Fibroblast of lung (primary cell): Measurements from ENCODE around the gene TM4SF5. TPM values are rescaled to one million over a fixed set of nuclear protein-coding genes. Genes with fewer than 3 reads are reported as not detected.
A peak's percentile ranks its signal among the peaks of the same experiment; 100 is the strongest.

Experiments used
- DNase-seq, 2 donors: peaks; one replicate each; pipeline versions ENCODE4 v3.0.0 to v3.0.0-alpha.2; 2010; ENCODE audit warnings: low read depth in 2 of 2
- H2AFZ ChIP-seq: 2 replicates; pipeline ENCODE4 v1.5.1; 2012; ENCODE audit warnings: low read length, control low read depth, inconsistent platforms
- H3K27ac ChIP-seq: 2 replicates; pipeline ENCODE4 v1.5.1; 2011; ENCODE audit warnings: low read length, control low read depth; ENCODE audit not compliant: insufficient read depth
- H3K27me3 ChIP-seq: 2 replicates; pipeline ENCODE4 v1.5.1; 2011; ENCODE audit warnings: mild to moderate bottlenecking, low read length; ENCODE audit not compliant: control insufficient read depth, insufficient read depth
- H3K36me3 ChIP-seq: 2 replicates; pipeline ENCODE4 v1.5.1; 2011; ENCODE audit warnings: low read length; ENCODE audit not compliant: control insufficient read depth, insufficient read depth
- H3K4me1 ChIP-seq: 2 replicates; pipeline ENCODE4 v1.5.1; 2011; ENCODE audit warnings: low read length; ENCODE audit not compliant: control insufficient read depth, insufficient read depth; ENCODE audit errors: extremely low read depth
- H3K4me2 ChIP-seq: 2 replicates; pipeline ENCODE4 v1.5.1; 2011; ENCODE audit warnings: low read length, control low read depth; ENCODE audit not compliant: insufficient read depth; ENCODE audit errors: extremely low read depth
- H3K4me3 ChIP-seq, 4 experiments: fragments of 200-600 bp in 1 of 4; sonication (generic) in 1 of 4; replicated peaks in 1 of 4; 2 replicates each; pipeline ENCODE4 v1.5.1; 2011 to 2016; ENCODE audit warnings: low read length in 4 of 4, low read depth in 3 of 4, mild to moderate bottlenecking in 3 of 4, control low read depth in 2 of 4, inconsistent platforms in 1 of 4, mixed read lengths in 1 of 4; ENCODE audit not compliant: insufficient read depth in 1 of 4; ENCODE audit errors: control extremely low read depth in 1 of 4
- H3K79me2 ChIP-seq: 2 replicates; pipeline ENCODE4 v1.5.1; 2012; ENCODE audit warnings: mild to moderate bottlenecking, low read length, inconsistent platforms; ENCODE audit not compliant: control insufficient read depth, insufficient read depth
- H3K9ac ChIP-seq: 2 replicates; pipeline ENCODE4 v1.5.1; 2011; ENCODE audit warnings: mild to moderate bottlenecking, low read length, control low read depth; ENCODE audit not compliant: insufficient read depth
- H3K9me3 ChIP-seq: 2 replicates; pipeline ENCODE4 v1.5.1; 2012; ENCODE audit warnings: low read depth, low read length; ENCODE audit not compliant: control insufficient read depth, insufficient read depth
- H4K20me1 ChIP-seq: 2 replicates; pipeline ENCODE4 v1.5.1; 2011; ENCODE audit warnings: low read length; ENCODE audit not compliant: control insufficient read depth, insufficient read depth; ENCODE audit errors: extremely low read depth
- CTCF ChIP-seq, 2 donors: IDR thresholded peaks in 1 of 2; conservative IDR thresholded peaks in 1 of 2; 1 replicate in 1 of 2; 2 replicates in 1 of 2; pipeline ENCODE4 v1.5.1; 2011 to 2012; ENCODE audit warnings: low read length in 2 of 2, control low read depth in 1 of 2, inconsistent platforms in 1 of 2, low read depth in 1 of 2, mild to moderate bottlenecking in 1 of 2
- EZH2 ChIP-seq: IDR thresholded peaks from 2 replicates; pipeline ENCODE4 v1.5.1; 2012; ENCODE audit warnings: low read length, control low read depth, mild to moderate bottlenecking; ENCODE audit errors: missing control alignments
- polyA plus RNA-seq, 2 donors: library from polyadenylated mRNA; depleted of rRNA in 1 of 2; stranded (reverse) in 1 of 2; unstranded in 1 of 2; fragments of >200 nt; gene quantifications; 2 replicates each; pipeline ENCODE4 v1.2.1, GENCODE V29; 2011 to 2012; ENCODE audit warnings: missing spikeins in 1 of 2
- total RNA-seq: library from RNA; depleted of rRNA; stranded (reverse); fragments of >200 nt; gene quantifications from 2 replicates; pipeline ENCODE4 v1.2.1, GENCODE V29; 2014

TM4SF5 gene
- total and polyA plus RNA-seq, 2 donors (not counting 1 experiment from before 2014, with no cell fraction given): not detected

DNA sequence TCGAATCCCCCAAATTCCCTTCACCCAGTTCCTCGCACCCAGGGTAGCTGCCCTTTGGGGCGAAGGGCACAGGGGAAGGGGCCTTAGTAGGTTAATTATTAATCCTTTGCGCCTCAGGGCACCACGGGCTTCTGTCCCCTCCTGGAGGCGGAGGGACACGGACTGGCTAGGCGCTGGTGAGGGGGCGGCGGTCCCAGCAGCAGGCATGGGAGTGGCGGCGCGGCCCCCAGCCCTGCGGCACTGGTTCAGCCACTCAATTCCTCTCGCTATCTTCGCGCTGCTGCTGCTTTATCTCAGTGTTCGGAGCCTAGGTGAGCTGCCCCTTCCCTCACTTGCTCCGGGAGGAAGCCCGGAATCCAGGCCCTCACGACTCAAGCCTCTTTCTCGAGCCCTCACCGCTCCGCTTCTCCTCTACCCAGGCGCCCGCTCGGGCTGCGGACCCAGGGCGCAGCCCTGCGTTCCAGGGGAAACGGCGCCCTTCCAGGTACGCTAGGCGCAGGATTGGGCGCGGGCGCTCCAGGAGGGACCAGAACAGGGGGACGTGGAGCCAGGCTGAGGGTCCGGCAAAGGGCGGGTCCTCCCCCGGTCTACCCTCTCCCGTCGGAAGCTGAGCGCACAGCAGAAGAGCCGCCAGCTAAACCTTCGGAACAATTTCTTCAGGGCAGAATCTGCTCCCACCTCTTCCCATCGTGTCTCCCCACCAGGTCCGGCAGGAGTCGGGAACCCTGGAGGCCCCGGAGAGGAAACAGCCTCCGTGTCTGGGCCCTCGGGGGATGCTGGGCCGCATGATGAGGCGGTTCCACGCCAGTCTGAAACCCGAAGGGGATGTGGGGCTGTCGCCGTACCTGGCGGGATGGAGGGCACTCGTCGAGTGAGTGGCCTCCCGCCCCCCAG is 17.4 kb downstream of the TM4SF5 start, which contains the start of gene GLTPD2:
Gene GLTPD2 (plus strand): TSS at position 158 of the 894 bp plus-strand sequence. CDS start 48 bp downstream, at position 206.
- TF ChIP-seq CTCF (conservative IDR thresholded peaks at IDR 0.05 in 1 of 2, IDR thresholded peaks at IDR 0.05 in 1 of 2; ENCODE audit: low read depth in 1 of 2, low read length in 2 of 2) (no peak), EZH2 (no peak)
- peak within 1 kb of the TSS; percentile 78 for H3K27ac ChIP-seq
- H3K9me3 ChIP-seq: no peaks in the 10 kb centered on the region
- peak within 1 kb of the TSS; percentile 75 for H2AFZ ChIP-seq
- H3K4me1 ChIP-seq: peaks cover 8% of the 10 kb centered on the region
- peak within 1 kb of the TSS; percentile 84 for H3K4me2 ChIP-seq
- peak within 1 kb of the TSS; percentile 90 for H3K9ac ChIP-seq
- H3K79me2 ChIP-seq: no peaks in the 10 kb centered on the region
- peak within 1 kb of the TSS; percentile 56 to 76 (median 65) for H3K4me3 ChIP-seq
- DNase-seq: no peak
- no peaks in the 10 kb centered on the region for H4K20me1 ChIP-seq
- peaks cover 3% of the 10 kb centered on the region for H3K27me3 ChIP-seq
- H3K36me3 ChIP-seq: no peaks in the 10 kb centered on the region

- Histone ChIP-seq H3K79me2 (no peaks in the 10 kb centered on the region), H3K36me3 (no peaks in the 10 kb centered on the region), H3K27ac (peak overlapping the region; percentile 78), H3K4me2 (peak overlapping the region; percentile 84), H3K4me1 (peaks cover 8% of the 10 kb centered on the region), H3K27me3 (peaks cover 3% of the 10 kb centered on the region), H3K9ac (peak overlapping the region; percentile 90), H2AFZ (peak overlapping the region; percentile 75), H3K9me3 (no peaks in the 10 kb centered on the region), H3K4me3 (peak overlapping the region; percentile 56 to 76 (median 65)), H4K20me1 (no peaks in the 10 kb centered on the region)
- no peak for DNase-seq
- TF ChIP-seq EZH2 (no peak), CTCF (conservative IDR thresholded peaks at IDR 0.05 in 1 of 2, IDR thresholded peaks at IDR 0.05 in 1 of 2; ENCODE audit: low read depth in 1 of 2, low read length in 2 of 2) (no peak)
These were observed 17.9 kb downstream of the TM4SF5 start for GRCh38 chr17:4789701-4789950.

GRCh38 chr17:4789951-4790704 is 18.4 kb downstream of the TM4SF5 start:
- Histone ChIP-seq H4K20me1 (no peaks in the 10 kb centered on the region), H3K4me3 (peak overlapping the region; percentile 64 to 76 (median 70)), H3K27ac (peak overlapping the region; percentile 78), H3K27me3 (peaks cover 3% of the 10 kb centered on the region), H3K79me2 (no peaks in the 10 kb centered on the region), H3K9ac (peak overlapping the region; percentile 90), H3K4me1 (peaks cover 8% of the 10 kb centered on the region), H2AFZ (peak overlapping the region; percentile 75), H3K9me3 (no peaks in the 10 kb centered on the region), H3K4me2 (peak overlapping the region; percentile 84), H3K36me3 (no peaks in the 10 kb centered on the region)
- peak; percentile 40 for TF ChIP-seq CTCF (conservative IDR thresholded peaks at IDR 0.05 in 1 of 2, IDR thresholded peaks at IDR 0.05 in 1 of 2; ENCODE audit: low read depth in 1 of 2, low read length in 2 of 2)
- no peak for TF ChIP-seq EZH2
- peak; percentile 89 for DNase-seq
